ENCODE data around the gene CST3.
A peak's percentile ranks its signal among the peaks of the same experiment; 100 is the strongest.

Gene CST3

DNA sequence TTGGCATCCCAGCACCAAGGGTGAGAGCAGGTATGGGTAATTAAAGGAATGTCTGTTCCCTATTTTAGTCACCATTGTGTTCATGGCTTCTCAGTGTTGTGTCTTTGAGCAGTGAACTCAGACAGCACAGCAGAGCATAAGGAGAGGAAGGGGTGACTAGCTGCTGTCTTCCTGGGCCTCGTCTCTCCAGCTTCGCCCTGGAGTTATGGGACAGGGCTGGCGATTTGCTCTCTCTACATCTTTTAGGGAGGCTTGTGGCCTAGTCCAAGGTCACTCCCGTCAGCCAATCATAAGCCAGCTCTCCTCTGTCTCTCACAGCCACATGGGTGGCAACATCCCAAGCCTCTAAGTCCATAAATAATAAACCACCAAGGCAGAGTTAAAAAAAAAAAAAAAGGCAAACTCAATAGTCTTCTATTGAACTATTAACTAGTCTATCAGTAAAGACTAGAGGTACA lies 7.3 kb downstream of the CST3 start:
- no peak for DNase-seq (ENCODE audit: low read depth in 1 of 2, low spot score in 1 of 2)
- TF ChIP-seq POLR2AphosphoS5 (IDR thresholded peaks at IDR 0.05; ENCODE audit: low read depth) (no peak), GABPA (IDR thresholded peaks at IDR 0.05; ENCODE audit: low read depth) (no peak), REST (IDR thresholded peaks at IDR 0.05; ENCODE audit: insufficient replicate concordance, low read depth) (no peak), SPI1 (IDR thresholded peaks at IDR 0.05; ENCODE audit: borderline replicate concordance, low read depth) (no peak), CTCF (IDR thresholded peaks at IDR 0.05; ENCODE audit: insufficient read depth, low read length) (no peak)
- Histone ChIP-seq H3K4me3 (replicated peaks; ENCODE audit: insufficient read depth, low read length) (no peak overlapping the region), H3K27me3 (ENCODE audit: insufficient read depth, poor library complexity, severe bottlenecking) (no peaks in the 10 kb centered on the region), H3K27ac (replicated peaks) (no peak overlapping the region)

DNA sequence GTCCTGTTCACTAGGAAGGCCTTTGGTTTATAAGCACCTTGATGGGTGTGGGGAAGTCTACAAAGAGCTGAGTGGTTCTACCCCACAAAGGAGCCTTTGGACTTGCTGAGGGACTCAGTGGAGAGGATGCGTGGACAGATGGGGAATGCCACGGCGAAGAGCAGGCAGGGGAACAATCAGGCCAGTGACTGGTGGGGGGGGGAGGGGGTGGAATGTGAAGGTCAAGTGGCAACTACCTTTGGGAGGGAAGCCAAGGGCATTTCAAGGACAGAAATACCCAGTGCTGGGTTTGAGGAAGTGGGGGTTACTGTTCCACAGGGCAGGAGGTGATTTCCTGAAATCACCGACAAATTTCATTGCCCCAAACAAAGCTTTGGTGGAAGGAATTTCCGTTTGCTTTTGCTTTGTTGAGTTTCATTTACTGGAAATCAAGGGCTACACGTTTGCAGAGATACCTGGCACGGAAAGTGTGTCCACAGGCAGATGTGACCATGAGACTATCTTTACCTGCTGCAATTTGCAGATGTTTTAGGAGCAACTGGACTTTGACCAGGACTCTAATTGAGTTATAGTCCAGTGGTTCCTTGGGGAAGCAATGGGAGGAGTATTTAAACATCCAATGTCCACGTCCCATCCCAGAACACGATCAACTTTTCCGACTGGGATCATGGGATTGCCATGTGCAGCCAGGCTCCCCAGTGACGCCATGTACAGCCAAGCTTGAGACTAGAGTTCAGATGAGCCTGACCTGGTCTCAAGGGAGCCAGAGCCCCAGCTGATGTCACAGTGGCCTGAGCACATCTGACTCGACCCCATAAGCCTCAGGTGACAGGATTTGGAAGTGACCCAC lies 8.0 kb downstream of the CST3 start:
- no peaks in the 10 kb centered on the region for H3K27me3 ChIP-seq (ENCODE audit: insufficient read depth, poor library complexity, severe bottlenecking)

More for the DNA sequence above, 8.0 kb downstream of the CST3 start:
- no peak for DNase-seq (ENCODE audit: low read depth in 1 of 2, low spot score in 1 of 2)
- Histone ChIP-seq H3K4me3 (replicated peaks; ENCODE audit: insufficient read depth, low read length) (no peak overlapping the region), H3K27ac (replicated peaks) (no peak overlapping the region)
- TF ChIP-seq CTCF (IDR thresholded peaks at IDR 0.05; ENCODE audit: insufficient read depth, low read length), result no peak
- TF ChIP-seq REST (IDR thresholded peaks at IDR 0.05; ENCODE audit: insufficient replicate concordance, low read depth), result no peak
- no peak for TF ChIP-seq POLR2AphosphoS5 (IDR thresholded peaks at IDR 0.05; ENCODE audit: low read depth)
- peak; percentile 51; the same call in 1 of the 2 replicates for TF ChIP-seq SPI1 (IDR thresholded peaks at IDR 0.05; ENCODE audit: borderline replicate concordance, low read depth)
